Peyer's patch (tissue), 4 donors: Measurements from ENCODE around the gene DMRTC2. TPM values are rescaled to one million over a fixed set of nuclear protein-coding genes. Genes with fewer than 3 reads are reported as not detected.
A peak's percentile ranks its signal among the peaks of the same experiment; 100 is the strongest.

Experiments used
- DNase-seq, 3 donors: peaks; one replicate each; pipeline ENCODE4 v3.0.0-alpha.2; 2017 to 2019
- H3K27ac ChIP-seq, 4 donors: fragments of 200-600 bp; sonication (generic); one replicate each; pipeline ENCODE4 v1.5.1; 2016 to 2019
- H3K27me3 ChIP-seq, 2 donors: fragments of 200-600 bp; sonication (generic); one replicate each; pipeline ENCODE4 v1.5.1; 2019
- H3K36me3 ChIP-seq, 3 donors: fragments of 200-600 bp; sonication (generic); one replicate each; pipeline ENCODE4 v1.5.1; 2016 to 2019
- H3K4me1 ChIP-seq, 4 donors: fragments of 200-600 bp; sonication (generic); one replicate each; pipeline ENCODE4 v1.5.1; 2016 to 2019
- H3K4me3 ChIP-seq, 4 donors: fragments of 200-600 bp; sonication (generic); 1 replicate in 3 of 4; 2 replicates in 1 of 4; pipeline ENCODE4 v1.5.1; 2016 to 2019; ENCODE audit warnings: mild to moderate bottlenecking in 1 of 4
- H3K9me3 ChIP-seq, 4 donors: fragments of 200-600 bp; sonication (generic); one replicate each; pipeline ENCODE4 v1.5.1; 2016 to 2019; ENCODE audit warnings: mild to moderate bottlenecking in 1 of 4
- POLR2A ChIP-seq, 2 donors: fragments of 450-650 bp; IDR thresholded peaks; one replicate each; pipeline ENCODE4 v1.5.1; 2017; ENCODE audit warnings: antibody characterized with exemption in 2 of 2, mild to moderate bottlenecking in 2 of 2, moderate library complexity in 2 of 2
- total RNA-seq, 4 donors: library from RNA; depleted of rRNA; stranded (reverse); fragments of >200 nt; gene quantifications; one replicate each; pipeline ENCODE4 v1.1.0, GENCODE V29; 2016
- TF ChIP-seq, protein P1 (sequence below), 6 experiments: fragments of 450-650 bp in 4 of 6; fragments of 200-600 bp in 2 of 6; sonication (generic) in 1 of 6; IDR thresholded peaks; one replicate each; pipeline ENCODE4 v1.5.1; 2017 to 2019; ENCODE audit warnings: antibody characterized with exemption in 6 of 6, mild to moderate bottlenecking in 3 of 6, moderate library complexity in 1 of 6

The DMRTC2 gene
- total RNA-seq, 4 donors from 2014 or later = not detected

DNA sequence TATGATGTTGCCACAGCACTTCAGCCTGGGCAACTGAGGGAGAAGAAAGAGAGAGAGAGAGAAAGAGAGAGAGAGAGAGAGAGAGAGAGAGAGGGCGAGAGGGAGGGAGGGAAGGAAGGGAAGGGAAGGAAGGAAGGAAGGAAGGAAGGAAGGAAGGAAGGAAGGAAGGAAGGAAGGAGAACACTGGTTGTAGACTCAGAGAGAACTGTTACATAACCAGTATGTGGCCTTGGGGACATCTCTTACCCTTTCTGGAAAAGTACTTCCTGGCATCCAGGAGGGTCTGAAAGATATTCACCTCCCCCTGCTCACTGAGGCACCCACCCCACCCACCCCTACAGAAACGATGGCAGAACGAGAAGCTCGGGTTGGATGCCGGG, 35.5 kb downstream of the DMRTC2 start:
- Histone ChIP-seq H3K36me3 (no peaks in the 10 kb centered on the region), H3K4me3 (no peak overlapping the region), H3K4me1 (peaks cover 0 to 26% (median 21%) of the 10 kb centered on the region in 4 donors), H3K9me3 (no peaks in the 10 kb centered on the region), H3K27me3 (no peaks in the 10 kb centered on the region), H3K27ac (peak overlapping the region in 1 of 4 donors; percentile 98)
- TF ChIP-seq, protein P1, sequence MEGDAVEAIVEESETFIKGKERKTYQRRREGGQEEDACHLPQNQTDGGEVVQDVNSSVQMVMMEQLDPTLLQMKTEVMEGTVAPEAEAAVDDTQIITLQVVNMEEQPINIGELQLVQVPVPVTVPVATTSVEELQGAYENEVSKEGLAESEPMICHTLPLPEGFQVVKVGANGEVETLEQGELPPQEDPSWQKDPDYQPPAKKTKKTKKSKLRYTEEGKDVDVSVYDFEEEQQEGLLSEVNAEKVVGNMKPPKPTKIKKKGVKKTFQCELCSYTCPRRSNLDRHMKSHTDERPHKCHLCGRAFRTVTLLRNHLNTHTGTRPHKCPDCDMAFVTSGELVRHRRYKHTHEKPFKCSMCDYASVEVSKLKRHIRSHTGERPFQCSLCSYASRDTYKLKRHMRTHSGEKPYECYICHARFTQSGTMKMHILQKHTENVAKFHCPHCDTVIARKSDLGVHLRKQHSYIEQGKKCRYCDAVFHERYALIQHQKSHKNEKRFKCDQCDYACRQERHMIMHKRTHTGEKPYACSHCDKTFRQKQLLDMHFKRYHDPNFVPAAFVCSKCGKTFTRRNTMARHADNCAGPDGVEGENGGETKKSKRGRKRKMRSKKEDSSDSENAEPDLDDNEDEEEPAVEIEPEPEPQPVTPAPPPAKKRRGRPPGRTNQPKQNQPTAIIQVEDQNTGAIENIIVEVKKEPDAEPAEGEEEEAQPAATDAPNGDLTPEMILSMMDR (IDR thresholded peaks at IDR 0.05) = no peak
- TF ChIP-seq POLR2A (IDR thresholded peaks at IDR 0.05) = no peak
- DNase-seq = no peak

DNA sequence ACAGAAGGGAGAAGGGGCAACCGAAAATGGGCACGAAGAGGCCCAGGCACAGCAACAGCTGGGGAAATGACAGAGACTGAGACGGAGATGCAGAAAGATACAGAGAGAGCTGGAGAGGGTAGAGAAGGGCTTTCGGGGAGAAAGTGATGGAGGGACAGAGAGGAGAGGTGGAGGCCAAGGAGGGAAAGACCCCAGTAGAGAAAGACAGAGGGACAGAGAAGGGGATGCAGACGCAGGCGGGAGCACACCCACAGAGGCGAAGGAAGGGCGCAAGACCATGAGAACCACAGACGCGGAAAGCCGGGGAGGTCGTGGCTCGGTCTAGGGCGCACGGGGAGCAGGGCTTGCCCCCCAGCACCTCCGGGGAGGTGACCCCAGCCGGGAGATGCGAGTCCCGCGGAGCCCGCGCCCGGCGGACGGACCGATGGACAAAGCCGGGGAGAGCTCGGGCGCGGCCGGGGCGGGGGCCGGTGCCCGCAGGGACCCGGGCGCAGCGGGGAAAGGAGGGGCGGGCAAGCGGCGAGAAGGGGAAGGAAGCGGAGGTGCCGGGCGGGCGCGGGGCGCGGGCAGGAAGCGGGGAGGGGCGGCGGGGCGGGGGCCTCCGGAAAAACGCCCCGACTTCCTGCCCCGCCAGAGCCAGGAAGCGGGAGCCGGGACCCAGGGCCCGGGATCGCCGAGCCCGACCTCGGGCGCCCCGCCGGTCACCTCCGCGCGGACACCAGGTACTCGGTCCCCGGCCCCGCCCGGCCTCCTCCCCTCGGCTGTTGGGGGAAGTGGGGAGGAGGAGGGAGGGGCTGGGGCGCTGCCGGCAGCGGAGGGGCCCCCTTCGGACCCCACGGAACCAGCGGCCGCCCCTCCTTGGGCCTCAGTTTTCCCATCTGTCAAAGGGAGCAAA, 38.0 kb downstream of the DMRTC2 start, which contains the start of gene ARHGEF1:
Gene ARHGEF1, plus strand, starts transcription at position 617 of the 895 bp plus-strand sequence. CDS start 4,899 bp downstream, outside the sequence.
- TF ChIP-seq, protein P1 (IDR thresholded peaks at IDR 0.05) = no peak
- peak; percentile 20 to 44 for TF ChIP-seq POLR2A (IDR thresholded peaks at IDR 0.05)
- Histone ChIP-seq H3K4me1 (peaks cover 0 to 36% (median 24%) of the 10 kb centered on the region in 4 donors), H3K27ac (peak within 1 kb of the TSS; percentile 89 to 98 (median 90)), H3K36me3 (no peaks in the 10 kb centered on the region), H3K27me3 (no peaks in the 10 kb centered on the region), H3K4me3 (peak within 1 kb of the TSS; percentile 67 to 97 (median 88)), H3K9me3 (no peaks in the 10 kb centered on the region)
- peak; percentile 71 to 86 (median 73) for DNase-seq

DNA sequence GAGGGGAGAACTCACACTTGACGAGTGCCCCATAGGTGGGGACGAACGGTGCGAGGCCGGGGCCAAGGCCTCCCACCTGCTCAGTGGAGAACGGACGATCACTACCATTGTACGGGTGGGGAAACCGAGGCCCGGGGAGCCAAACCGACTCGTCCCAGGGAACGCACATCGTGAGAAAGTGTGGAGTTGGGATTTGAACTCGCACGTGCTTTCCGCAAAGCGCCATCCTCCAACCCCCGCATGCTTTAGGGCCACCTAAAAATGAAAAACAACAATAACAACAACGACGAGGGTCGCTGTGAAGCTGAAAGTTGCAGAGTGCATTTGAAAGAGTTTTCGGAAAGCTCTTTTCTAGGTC, 38.6 kb downstream of the DMRTC2 start:
- no peaks in the 10 kb centered on the region for H3K9me3 ChIP-seq
- no peaks in the 10 kb centered on the region for H3K27me3 ChIP-seq
- TF ChIP-seq, protein P1 (IDR thresholded peaks at IDR 0.05) = no peak
- no peak for TF ChIP-seq POLR2A (IDR thresholded peaks at IDR 0.05)
- peak overlapping the region; percentile 67 to 97 (median 88) for H3K4me3 ChIP-seq
- no peak for DNase-seq
- H3K4me1 ChIP-seq = peaks cover 0 to 37% (median 23%) of the 10 kb centered on the region in 4 donors
- peaks cover 0 to 5% (median 0%) of the 10 kb centered on the region in 3 donors for H3K36me3 ChIP-seq
- H3K27ac ChIP-seq = peak overlapping the region; percentile 89 to 98 (median 90)

GRCh38 chr19:41883821-41884733, 39.2 kb downstream of the DMRTC2 start:
- no peaks in the 10 kb centered on the region for H3K27me3 ChIP-seq
- TF ChIP-seq, protein P1 (IDR thresholded peaks at IDR 0.05) = peak in 3 of 6 experiments; percentile 8 to 41 (median 27)
- TF ChIP-seq POLR2A (IDR thresholded peaks at IDR 0.05) = peak; percentile 68 to 94
- H3K4me3 ChIP-seq = peak overlapping the region; percentile 67 to 97 (median 88)
- H3K36me3 ChIP-seq = peaks cover 0 to 11% (median 0%) of the 10 kb centered on the region in 3 donors
- H3K4me1 ChIP-seq = peaks cover 0 to 37% (median 25%) of the 10 kb centered on the region in 4 donors
- DNase-seq = peak; percentile 97 to 98 (median 97)
- H3K27ac ChIP-seq = peak overlapping the region; percentile 89 to 98 (median 90)
- no peaks in the 10 kb centered on the region for H3K9me3 ChIP-seq
